HG02610 (cell line): ENCODE results near the gene MBNL3.

Experiments
- ATAC-seq: cut with Tn5 transposase; IDR thresholded peaks from one replicate; pipeline ENCODE4 v1.9.1; 2021; ENCODE audit warnings: mild to moderate bottlenecking, moderate library complexity; ENCODE audit not compliant: unreplicated experiment

The MBNL3 gene, protein sequence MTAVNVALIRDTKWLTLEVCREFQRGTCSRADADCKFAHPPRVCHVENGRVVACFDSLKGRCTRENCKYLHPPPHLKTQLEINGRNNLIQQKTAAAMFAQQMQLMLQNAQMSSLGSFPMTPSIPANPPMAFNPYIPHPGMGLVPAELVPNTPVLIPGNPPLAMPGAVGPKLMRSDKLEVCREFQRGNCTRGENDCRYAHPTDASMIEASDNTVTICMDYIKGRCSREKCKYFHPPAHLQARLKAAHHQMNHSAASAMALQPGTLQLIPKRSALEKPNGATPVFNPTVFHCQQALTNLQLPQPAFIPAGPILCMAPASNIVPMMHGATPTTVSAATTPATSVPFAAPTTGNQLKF

DNA sequence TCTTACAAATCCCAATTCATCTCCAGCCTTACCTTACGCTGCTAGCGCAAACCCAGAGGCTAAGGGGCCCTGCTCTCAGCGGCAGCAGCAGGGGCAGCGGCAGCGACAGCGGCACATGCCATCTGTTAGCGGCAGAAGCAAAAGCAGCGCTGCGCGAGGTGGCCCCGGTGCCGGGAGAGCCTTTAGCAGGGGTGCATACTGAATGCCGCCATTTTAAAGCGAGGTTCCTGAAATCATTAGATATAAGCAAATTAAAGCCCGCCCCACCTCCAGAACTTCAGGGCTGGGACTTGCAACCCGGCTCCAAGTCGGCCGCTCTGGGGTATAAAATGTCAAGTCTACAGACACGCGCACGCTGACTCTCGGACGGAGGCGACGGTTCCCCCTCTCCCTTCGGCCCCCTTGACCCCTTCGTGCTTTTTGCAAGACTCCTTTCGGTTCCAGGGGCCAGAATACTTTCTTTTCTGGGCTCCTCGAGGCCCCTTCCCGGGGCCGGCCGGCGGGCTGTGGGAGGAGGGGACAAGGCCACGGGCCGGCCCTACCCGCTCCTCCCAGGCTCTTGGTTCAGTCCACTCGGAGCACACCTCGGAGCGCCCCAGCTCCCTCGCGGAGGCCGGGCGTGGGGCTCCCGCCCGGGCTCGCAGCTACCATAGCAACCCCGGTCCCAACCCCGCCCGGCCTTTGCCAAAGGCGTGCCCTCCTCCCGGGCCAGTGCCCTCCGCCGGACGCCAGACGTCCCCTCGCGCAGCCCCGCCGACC, at the start of gene MBNL3:
MBNL3 (minus strand) TSS at position 220 of the 759 bp plus-strand sequence. CDS start 49,427 bp downstream, outside the sequence.
- peak; percentile 58 for ATAC-seq

DNA sequence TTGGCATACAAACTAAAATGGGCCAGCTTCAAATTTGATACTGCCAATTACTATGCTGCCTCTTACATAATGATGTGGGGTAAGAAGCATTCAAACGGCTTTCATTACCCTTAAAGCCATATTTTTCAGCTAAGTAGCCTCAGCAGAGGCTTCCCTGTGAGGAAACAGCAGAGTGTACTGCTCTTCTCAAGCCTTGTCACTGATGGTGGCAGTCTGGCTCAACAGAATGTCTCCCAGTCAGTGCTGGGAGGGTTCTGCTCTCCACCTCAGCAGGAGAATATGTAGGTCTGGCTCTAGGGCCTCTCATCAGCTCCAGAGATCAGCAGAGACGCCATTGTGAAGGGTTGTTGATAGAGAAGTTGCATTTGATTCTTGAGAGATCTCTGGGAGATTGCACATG, 44.6 kb upstream of the MBNL3 start:
- ATAC-seq: no peak

DNA sequence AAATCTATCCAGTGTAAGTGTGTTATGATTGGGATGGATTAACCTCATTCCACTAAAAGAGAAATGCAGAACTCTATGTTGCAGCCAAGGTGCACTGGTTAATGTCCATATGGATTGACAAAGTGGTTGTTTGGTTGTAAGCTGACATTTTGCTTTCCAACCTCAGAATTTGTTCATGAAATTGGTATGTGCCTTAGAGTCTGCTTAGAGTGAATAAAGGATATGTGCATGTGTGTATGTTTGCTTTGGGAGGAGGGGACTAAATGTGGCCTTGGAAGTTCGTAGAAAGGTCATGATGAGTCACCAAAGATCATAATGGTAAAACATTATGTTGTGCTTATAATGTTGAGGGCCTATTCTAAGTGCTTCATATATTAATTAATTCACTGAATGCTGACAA, 44.1 kb upstream of the MBNL3 start:
- ATAC-seq: no peak

DNA sequence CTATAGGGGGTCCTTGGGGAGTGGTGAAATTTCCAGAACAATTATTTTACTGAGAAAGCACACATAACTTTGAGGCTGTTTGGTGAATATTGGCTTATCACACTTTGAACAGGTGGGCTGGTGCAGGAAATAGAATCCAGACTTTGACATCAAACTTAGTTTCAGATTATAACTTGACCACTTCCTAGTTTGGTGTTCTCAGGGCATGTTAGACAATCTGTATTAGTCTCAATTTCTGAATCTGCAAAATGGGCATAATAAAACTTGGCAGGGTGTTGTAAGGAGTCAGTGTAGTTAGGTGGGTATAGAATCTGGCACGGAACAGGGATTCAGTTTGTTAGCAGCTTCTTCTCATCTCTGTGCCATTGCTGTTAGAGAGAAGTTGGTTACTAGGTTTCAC, 43.3 kb upstream of the MBNL3 start:
- ATAC-seq: no peak

DNA sequence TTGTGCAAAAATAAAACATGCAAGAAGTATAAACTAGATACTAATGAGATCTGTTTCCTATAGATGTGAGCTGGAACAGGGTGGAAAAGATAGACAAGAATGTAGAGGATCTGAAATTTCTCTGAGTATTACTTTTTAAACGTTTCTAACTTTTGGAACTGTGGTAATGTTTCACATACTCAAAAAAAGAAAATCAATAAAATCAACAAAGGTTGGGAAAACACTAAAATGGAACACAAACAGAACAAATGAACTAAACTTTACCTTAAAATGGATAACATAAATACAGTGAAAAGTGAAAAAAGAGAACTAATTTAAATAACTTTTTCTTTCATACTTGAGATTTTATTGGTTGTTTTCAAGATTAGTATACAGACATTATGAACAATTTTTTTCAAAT, 32.0 kb upstream of the MBNL3 start:
- no peak for ATAC-seq

DNA sequence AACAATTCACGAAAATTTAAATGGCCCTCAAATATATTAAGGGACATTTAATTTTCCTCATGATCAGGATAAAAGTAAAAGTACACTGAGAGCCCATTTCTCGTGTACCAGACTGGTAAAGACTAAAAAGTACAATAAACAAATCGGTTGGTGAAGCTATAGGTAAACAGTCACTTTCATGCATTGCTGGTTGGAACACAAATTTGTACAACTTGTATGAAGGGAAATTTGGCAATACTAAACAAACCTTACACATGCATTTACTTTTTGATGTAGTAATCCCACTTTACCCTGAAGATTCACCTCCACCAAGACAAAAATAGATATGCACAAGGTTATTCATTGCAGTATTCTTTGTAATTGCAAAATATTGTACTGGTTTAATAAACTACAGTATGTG, 31.4 kb upstream of the MBNL3 start:
- ATAC-seq: no peak

DNA sequence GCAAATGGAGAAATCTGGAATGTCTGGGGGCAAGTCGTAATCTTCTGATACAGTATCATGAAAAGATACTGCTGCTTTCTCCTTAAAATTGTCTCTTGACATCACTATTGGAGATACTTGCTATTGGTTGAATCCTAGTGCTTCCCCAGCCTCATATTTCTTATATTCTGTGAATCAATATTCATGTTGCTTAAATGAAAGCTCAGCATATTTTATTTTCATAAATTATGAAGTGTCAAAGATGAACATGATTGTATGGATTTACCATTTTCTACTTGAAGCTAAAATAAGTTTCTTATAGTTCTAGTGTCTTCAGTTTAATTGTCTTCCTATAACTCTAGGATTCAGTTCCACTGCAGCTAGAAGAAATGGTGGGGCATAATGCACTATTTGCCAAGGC, 29.6 kb upstream of the MBNL3 start:
- ATAC-seq: no peak

DNA sequence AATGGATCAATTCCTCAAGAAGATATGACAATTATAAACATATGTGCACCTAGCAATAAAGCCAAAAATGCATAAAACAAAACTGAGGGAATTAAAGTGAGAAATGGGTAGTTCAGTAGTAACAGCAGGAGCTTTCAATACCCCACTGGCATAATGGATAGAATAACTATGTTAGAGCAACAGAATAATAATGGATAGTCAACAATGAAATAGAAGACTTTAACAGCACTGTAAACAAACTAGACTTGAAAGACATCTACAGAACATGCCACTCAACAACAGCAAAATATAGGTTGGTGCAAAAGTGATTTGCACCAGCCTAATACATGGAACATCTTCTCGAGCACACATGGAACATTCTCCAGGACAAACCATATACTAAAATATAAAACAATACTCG, 20.0 kb upstream of the MBNL3 start:
- ATAC-seq: no peak

DNA sequence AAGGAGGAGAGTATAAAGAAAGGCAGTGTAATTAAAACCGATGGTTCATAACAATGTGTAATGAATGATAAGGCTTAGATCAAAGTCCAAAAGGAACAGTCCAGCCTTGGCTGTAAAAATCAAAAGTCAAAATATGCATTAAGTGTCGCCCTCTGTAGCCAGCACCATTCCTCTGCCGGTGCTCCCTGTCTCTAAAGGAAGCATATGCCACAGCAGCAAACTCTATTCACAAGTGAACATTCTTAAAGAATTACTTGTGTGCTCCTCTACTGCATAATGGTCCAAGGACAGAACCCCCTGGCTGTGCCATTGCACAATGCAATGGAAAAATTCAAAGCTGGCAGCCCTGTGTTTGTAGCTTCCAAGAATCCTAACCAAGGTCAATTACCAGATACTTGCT, 16.3 kb upstream of the MBNL3 start:
- ATAC-seq: no peak

DNA sequence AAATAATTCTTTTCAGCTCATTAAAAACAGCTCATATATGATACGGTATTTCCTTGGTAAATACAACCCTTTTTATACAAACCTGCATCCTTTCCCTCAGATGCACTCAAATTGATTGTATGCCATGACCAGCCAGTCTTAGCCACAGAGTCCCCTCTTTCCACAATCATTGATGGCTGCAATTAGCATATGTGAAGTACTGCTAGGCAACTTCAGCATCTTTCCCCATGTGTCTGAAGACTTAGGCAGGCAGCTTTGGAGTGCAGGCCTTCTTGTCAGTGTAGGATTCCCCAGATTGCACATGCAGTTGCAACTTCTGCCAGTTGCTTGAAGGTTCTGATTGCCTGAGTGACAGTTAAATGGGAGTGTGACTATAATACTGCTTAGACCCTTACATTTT, 15.6 kb upstream of the MBNL3 start:
- ATAC-seq: no peak

DNA sequence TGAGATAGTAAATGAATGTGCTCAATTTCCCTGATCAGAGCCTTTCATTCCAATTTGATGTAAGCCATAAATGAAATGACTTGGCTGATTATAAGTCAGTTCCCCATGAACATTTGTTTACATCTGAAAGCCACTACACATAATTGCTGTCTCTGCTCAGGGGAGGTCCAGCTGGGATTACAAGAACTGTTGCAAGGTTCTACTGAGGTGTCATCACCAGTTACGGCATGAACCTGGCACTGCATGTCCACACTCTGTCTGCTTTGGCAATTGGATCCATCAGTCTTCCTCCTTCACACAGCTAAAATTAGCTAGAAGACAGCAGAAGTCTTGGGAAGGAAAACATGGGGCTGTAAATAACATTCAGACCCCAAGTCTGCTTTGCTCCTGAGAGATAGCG, 12.8 kb upstream of the MBNL3 start:
- ATAC-seq: no peak

DNA sequence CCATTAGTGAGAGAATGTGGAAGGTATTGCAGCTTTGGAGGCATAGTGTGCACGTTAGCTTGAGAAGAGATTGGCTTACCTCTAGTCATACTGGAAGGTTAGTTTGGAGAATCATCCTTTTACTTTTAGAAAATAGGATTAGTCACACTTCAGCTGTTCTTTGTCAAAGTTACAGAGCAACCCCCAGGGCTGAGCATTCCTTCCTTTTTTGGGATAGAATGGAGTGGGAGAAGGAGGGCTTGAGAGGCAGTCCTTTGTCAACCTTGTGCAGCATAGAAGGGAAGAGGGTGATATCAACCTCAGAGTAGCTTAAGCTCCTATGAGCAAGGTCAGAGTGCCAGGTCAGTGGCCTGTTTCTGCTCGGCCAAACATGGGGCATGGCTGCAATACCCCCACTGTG, 8.6 kb upstream of the MBNL3 start:
- ATAC-seq: no peak

DNA sequence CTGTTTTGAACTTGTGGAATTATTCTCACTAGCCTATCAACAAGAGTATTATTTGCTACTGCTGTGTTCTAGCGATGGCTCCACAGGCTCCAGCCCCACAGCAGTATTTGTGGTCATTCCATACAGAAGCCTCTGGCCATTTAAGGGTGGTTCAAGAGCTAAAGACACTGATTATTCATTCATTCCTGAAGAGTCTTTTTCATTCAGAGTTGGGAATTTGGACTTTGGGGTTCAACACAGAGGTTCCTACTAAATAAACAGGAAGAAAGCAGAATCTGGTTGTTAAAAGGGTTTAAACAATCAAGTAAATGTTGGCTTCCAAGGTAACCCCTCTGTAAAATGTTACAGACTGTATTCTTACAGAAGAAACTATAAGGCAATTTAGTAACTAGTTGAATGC, 4.3 kb upstream of the MBNL3 start:
- ATAC-seq: no peak

DNA sequence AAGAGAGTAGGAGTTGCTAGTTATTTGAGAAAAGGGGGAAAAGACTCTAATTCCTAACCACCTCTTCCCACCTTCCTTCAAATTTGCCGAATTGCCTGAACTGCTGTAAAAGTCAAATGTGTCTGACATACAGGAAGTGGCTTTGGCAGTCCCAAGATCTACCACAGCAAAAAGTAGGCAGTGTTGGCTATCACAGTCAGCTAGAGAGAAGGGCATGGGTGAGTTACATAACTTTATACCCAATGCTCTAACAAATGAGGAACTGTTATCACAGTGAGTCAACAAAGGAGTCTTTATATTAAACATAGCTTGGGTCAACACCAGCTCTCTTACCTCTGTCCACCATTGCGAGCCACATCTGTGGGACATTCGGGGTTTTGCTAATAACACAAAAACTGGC, 2.4 kb upstream of the MBNL3 start:
- ATAC-seq: peak; percentile 56

DNA sequence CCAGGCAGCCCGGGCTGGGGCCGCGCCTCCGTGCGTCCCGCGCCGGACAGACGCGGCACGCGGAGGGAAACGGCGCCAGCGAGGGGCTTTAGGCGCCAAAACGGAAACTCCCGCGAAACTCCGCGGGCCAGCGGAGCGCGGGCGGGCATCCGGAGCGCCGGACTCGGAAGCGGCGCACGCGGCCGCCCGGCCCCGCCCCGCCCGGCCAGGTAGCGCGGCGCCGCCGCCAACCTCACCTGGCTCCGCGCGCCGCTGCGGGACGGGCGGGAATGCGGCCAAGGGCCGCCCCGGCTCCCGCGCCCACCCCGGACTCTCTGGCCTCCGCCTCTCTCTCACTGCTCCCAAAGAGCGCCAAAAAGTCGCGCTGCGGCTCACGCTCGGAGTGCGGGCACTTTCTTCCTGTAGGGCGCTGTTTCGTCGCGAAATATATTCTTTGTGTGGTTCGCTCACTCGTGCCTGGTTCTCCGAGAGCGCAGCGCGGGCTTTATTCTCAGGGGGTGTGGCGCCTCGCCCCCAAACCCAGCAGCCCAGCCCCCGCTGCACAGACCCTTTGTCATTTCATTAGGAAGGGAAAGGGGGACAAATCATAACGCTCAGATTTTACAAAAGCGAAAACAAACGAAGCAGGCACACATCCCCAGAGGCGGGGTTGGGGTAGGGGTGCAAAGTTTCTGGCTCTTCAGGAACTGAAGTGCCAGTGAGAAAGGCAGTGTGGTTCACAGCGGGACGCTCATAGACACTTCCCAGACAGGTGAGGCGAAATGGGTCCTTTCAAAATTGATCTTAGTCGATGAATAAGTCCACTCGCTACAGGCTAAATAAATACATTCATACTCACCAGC, 961 bp upstream of the MBNL3 start:
- peak; percentile 31 for ATAC-seq

DNA sequence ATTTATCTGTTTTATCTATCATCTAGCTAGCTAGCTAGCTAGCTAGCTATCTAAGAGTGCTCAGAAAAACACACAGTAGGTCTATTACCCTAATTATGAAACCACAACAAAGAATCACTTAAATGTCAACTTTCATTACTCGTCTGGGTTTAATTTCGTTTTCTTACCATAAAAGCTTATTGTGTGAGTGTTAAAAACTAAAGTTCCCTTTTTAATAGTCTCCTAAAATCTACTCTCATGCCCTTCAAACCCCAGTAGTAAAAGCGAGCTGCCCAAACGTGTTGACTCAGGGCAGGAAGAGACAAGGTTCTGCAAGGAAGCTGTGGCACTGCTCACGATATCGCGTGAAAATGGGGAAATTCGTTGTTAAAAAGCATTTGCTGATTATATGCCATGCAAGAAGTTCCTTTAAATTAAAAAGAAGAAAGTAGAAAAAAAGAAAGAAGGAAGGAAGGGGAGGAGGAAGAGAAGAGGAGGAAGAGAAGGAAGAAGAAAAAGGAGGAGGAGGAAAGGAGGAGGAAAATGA, 595 bp downstream of the MBNL3 start:
- peak; percentile 22 for ATAC-seq

DNA sequence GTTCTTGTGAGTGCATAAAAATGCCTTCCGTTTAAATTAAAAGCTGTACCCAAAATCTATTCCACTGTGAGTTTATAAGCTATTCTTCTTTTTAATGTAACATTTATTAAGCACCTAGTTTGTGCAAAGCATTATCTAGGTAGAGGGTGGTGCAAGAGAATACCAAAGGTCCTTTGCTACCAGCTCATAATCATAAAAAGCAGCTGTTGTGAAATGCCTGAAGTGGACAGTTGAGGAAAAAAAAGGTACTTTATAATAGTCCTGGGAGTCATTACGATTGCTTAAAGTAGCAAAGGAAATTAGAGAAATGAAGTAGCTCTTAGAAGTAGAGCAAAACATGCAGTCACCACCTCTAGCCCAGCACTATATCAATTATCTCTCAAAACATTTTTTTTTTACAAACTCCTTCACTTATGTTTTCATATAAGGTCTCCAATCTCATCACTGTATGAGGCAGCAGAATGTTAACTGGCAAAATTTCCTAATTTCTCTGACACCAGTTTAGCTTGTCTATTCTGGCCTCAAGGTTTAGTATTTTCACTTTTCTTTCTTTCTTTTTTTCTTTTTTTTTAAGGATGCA, 2.1 kb downstream of the MBNL3 start:
- no peak for ATAC-seq

DNA sequence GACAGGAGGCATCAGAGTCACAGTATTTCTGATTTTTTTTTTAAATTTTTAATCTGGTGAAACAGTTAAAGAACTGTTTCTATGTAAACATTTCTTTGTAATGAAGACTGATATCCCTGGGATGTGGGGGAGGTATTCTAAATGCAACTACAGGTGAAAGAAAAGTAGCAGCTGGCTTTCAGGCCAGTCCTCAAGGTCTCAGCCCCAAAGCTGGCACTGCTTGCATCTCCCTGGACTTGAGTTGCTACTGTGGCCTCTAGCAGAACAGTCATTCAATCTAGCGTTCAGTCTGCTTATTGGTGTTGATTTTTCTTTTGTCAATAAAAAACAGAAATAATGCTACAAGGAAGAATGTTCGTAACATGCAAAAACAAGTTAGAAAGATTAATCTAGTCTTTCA, 4.9 kb downstream of the MBNL3 start:
- no peak for ATAC-seq

DNA sequence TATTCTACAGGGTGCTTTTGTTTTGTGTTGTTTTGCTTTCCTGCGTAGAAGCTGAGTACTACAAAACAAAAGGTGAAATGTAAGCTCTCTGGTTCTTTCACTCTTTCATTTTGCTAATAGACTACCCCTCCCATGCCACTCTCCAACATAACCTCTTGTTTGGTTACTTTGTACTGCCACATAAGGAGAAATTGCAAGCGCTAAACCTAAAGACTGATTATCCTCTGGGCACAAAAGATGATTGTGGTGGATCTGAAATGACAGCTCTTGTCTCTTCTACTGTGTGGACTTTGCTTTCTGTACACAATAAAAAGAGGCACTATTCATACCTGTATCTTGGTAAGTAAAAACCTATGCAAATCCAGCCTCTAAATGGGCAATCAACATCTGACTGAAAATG, 5.3 kb downstream of the MBNL3 start:
- no peak for ATAC-seq

DNA sequence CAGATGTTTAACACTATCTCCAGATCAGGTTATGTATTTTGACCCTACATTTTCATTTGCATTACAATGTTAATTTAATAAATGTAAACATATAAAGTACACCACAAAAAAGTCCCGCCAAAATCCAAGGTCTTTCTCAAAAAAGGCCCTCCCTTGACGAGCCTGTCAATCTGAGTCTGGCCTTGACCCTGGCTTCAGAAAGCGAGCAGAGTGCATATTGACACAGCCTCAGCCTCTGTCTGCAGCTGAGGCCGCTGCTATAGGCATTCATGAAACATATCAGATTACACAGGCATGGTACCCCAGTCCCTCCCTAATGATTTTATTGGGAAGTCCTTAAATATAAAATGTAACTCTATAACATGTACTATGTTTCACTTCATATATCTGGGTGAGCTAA, 6.2 kb downstream of the MBNL3 start:
- ATAC-seq: no peak

DNA sequence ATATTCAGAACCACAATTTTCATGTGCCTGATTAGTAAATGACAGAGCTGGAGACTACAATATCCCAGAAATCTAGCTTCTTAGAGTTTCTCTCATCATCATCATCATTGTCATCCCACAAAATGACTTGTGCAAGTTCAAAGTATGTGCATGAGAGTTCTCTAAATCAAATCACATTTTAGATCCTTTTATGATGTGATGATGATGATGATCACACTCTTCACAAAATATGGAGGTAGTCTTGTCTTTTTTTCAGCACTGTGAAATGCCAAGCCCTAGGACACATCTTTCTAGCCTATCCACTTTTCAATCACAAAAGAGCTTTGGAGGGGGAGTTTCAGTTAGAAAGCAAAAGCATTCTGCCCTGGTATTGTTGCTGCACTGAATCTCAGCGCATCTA, 7.4 kb downstream of the MBNL3 start:
- ATAC-seq: no peak
